Hepatocyte (in vitro differentiated cells): ENCODE results near the gene MAST4. TPM values are rescaled to one million over a fixed set of nuclear protein-coding genes. Genes with fewer than 3 reads are reported as not detected.

ENCODE experiments used
- DNase-seq: peaks from one replicate; pipeline ENCODE4 v3.0.0-alpha.2; 2016; ENCODE audit warnings: low spot score
- H2AFZ ChIP-seq: fragments of 200-600 bp; sonication (generic); 2 replicates; pipeline ENCODE4 v1.6.0; 2016; ENCODE audit warnings: antibody characterized with exemption, mild to moderate bottlenecking
- H3K27ac ChIP-seq: fragments of 200-600 bp; sonication (generic); 2 replicates; pipeline ENCODE4 v1.5.1; 2016; ENCODE audit warnings: mild to moderate bottlenecking
- H3K27me3 ChIP-seq: fragments of 200-600 bp; sonication (generic); 2 replicates; pipeline ENCODE4 v1.6.1; 2016
- H3K36me3 ChIP-seq: fragments of 200-600 bp; sonication (generic); replicated peaks from 2 replicates; pipeline ENCODE4 v1.5.1; 2016; ENCODE audit warnings: low read depth; ENCODE audit not compliant: insufficient read depth
- H3K4me1 ChIP-seq: fragments of 200-600 bp; sonication (generic); 2 replicates; pipeline ENCODE4 v1.5.1; 2016; ENCODE audit warnings: mild to moderate bottlenecking, moderate library complexity; ENCODE audit not compliant: insufficient read depth
- H3K4me2 ChIP-seq: fragments of 200-600 bp; sonication (generic); 2 replicates; pipeline ENCODE4 v1.6.0; 2016
- H3K4me3 ChIP-seq: fragments of 200-600 bp; sonication (generic); 2 replicates; pipeline ENCODE4 v1.5.1; 2016; ENCODE audit warnings: mild to moderate bottlenecking
- H3K79me2 ChIP-seq: fragments of 200-600 bp; sonication (generic); 2 replicates; pipeline ENCODE4 v1.6.0; 2017; ENCODE audit warnings: mild to moderate bottlenecking
- H3K9me2 ChIP-seq: fragments of 200-600 bp; sonication (generic); replicated peaks from 2 replicates; pipeline ENCODE4 v1.6.0; 2017; ENCODE audit warnings: mild to moderate bottlenecking; ENCODE audit not compliant: insufficient read depth
- H3K9me3 ChIP-seq: fragments of 200-600 bp; sonication (generic); 2 replicates; pipeline ENCODE4 v1.5.1; 2016; ENCODE audit warnings: low read depth, mild to moderate bottlenecking
- H4K20me1 ChIP-seq: fragments of 200-600 bp; sonication (generic); 2 replicates; pipeline ENCODE4 v1.6.0; 2016; ENCODE audit warnings: mild to moderate bottlenecking; ENCODE audit not compliant: insufficient read depth, poor library complexity, severe bottlenecking
- EZH2 ChIP-seq: fragments of 200-600 bp; sonication (generic); IDR thresholded peaks from 2 replicates; pipeline ENCODE4 v1.6.1; 2016; ENCODE audit warnings: antibody characterized with exemption, mild to moderate bottlenecking, borderline replicate concordance
- EZH2phosphoT487 ChIP-seq: fragments of 200-600 bp; sonication (generic); IDR thresholded peaks from one replicate; pipeline ENCODE4 v1.6.1; 2018; ENCODE audit warnings: antibody characterized with exemption, mild to moderate bottlenecking, low read depth, moderate library complexity; ENCODE audit not compliant: unreplicated experiment, severe bottlenecking
- WGBS: methylation state at CpG from one replicate; pipeline ENCODE4 v1.1.6; 2016; ENCODE audit warnings: low lambda C conversion rate; ENCODE audit errors: missing lambda C conversion rate; 5-methylcytosine and 5-hydroxymethylcytosine counted together
- polyA plus RNA-seq: library from polyadenylated mRNA; unstranded; fragments of >200 nt; fragmentation: Nextera tagmentation; extraction: Ambion mirVana; gene quantifications from 2 replicates; pipeline ENCODE4 v1.2.1, GENCODE V29; 2016
- total RNA-seq: library from RNA; depleted of rRNA; stranded (reverse); fragments of >200 nt; gene quantifications from 2 replicates; pipeline ENCODE4 v1.2.3, GENCODE V29; 2014
- TF ChIP-seq, protein P1 (sequence below): fragments of 200-600 bp; sonication (generic); IDR thresholded peaks from 2 replicates; pipeline ENCODE4 v1.5.1; 2016; ENCODE audit warnings: antibody characterized with exemption, mild to moderate bottlenecking; ENCODE audit not compliant: poor library complexity

MAST4 gene
- total and polyA plus RNA-seq, 2 experiments from 2014 or later: 11.7 to 13.2 TPM

DNA sequence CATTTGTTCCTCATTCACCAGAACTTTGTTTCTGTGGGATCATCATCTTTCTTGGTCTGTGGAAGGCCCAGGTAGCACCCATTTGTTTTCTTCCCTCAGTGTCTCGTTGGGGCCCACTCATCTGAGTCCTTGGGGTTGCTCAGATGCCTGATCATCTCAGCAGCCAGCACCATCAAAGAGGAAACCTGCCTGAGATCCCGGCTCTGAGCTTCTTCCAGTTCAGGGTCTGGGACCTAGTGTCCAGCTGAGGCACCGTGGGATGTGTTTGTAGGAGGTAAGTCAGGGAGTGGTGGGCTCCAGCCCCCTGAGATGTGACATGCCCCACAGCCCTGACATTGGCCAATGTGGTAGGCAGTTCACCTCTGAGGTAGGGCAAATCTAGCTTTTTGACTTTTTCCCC is 609.8 kb downstream of the MAST4 start:
- H3K27me3 ChIP-seq: no peaks in the 10 kb centered on the region
- H3K9me2 ChIP-seq: no peaks in the 10 kb centered on the region
- no peaks in the 10 kb centered on the region for H3K79me2 ChIP-seq
- no peak overlapping the region for H2AFZ ChIP-seq
- H3K4me1 ChIP-seq: peaks cover 5% of the 10 kb centered on the region
- H3K4me3 ChIP-seq: no peak overlapping the region
- H3K36me3 ChIP-seq: no peaks in the 10 kb centered on the region
- no peaks in the 10 kb centered on the region for H4K20me1 ChIP-seq
- no peak overlapping the region for H3K4me2 ChIP-seq
- no peaks in the 10 kb centered on the region for H3K9me3 ChIP-seq
- H3K27ac ChIP-seq: peak overlapping the region; percentile 73
- no peak for DNase-seq
- WGBS: 97% methylated on average over 3 of the region's 3 CpGs
- TF ChIP-seq, protein P1, sequence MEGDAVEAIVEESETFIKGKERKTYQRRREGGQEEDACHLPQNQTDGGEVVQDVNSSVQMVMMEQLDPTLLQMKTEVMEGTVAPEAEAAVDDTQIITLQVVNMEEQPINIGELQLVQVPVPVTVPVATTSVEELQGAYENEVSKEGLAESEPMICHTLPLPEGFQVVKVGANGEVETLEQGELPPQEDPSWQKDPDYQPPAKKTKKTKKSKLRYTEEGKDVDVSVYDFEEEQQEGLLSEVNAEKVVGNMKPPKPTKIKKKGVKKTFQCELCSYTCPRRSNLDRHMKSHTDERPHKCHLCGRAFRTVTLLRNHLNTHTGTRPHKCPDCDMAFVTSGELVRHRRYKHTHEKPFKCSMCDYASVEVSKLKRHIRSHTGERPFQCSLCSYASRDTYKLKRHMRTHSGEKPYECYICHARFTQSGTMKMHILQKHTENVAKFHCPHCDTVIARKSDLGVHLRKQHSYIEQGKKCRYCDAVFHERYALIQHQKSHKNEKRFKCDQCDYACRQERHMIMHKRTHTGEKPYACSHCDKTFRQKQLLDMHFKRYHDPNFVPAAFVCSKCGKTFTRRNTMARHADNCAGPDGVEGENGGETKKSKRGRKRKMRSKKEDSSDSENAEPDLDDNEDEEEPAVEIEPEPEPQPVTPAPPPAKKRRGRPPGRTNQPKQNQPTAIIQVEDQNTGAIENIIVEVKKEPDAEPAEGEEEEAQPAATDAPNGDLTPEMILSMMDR: no peak

DNA sequence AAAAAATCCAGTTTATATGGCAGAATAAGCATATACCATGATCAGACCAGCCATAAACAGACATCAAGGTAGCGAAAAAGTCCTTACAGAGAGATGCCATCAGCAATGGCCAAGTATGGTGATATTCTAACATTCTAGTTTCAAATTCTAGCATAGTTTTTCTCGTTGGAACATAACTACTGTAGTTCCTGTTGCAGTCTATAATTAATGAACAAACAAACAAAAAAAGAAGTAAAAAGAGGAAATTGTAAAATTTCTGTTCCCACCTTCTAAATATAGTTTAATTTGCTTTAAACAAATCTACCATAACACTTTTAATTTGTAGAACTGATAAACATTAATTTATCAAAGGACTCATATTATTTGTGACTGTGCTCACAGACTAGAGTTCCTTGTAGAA is 610.3 kb downstream of the MAST4 start:
- Histone ChIP-seq H3K4me3 (no peak overlapping the region), H3K79me2 (no peaks in the 10 kb centered on the region), H3K27me3 (no peaks in the 10 kb centered on the region), H3K36me3 (no peaks in the 10 kb centered on the region), H3K9me2 (no peaks in the 10 kb centered on the region), H2AFZ (no peak overlapping the region), H3K9me3 (no peaks in the 10 kb centered on the region), H3K4me2 (no peak overlapping the region), H4K20me1 (no peaks in the 10 kb centered on the region), H3K4me1 (peaks cover 5% of the 10 kb centered on the region), H3K27ac (peak overlapping the region; percentile 73)
- TF ChIP-seq, protein P1: no peak
- TF ChIP-seq EZH2 (no peak), EZH2phosphoT487 (no peak)
- no peak for DNase-seq
- 90% methylated on average over 2 of the region's 2 CpGs for WGBS

DNA sequence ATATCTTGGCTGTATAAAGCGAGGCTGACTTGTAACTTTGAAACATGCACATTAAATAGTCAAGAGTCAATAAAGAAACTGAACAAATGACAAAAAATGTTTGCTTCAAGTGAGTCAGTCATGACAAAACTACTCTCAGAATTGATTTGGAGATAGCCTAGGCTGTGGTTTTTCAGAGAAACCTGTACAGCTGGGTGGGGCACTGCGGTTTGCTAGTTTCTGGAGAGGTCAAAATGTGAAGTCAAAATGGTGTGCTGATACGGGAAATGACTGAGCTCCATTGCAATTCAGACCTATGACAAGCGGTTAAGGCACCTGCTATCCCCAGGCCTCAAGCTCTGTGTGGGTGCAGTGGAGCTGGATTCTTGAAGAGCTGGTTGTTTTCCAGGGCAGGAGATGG is 610.7 kb downstream of the MAST4 start:
- Histone ChIP-seq H2AFZ (no peak overlapping the region), H3K36me3 (no peaks in the 10 kb centered on the region), H3K9me3 (no peaks in the 10 kb centered on the region), H3K9me2 (no peaks in the 10 kb centered on the region), H3K27ac (peak overlapping the region; percentile 73), H3K4me1 (peaks cover 5% of the 10 kb centered on the region), H3K27me3 (no peaks in the 10 kb centered on the region), H4K20me1 (no peaks in the 10 kb centered on the region), H3K4me3 (no peak overlapping the region), H3K4me2 (no peak overlapping the region), H3K79me2 (no peaks in the 10 kb centered on the region)
- DNase-seq: peak; percentile 58
- 67% methylated on average over 4 of the region's 4 CpGs for WGBS
- TF ChIP-seq EZH2: no peak
- TF ChIP-seq, protein P1: no peak
- no peak for TF ChIP-seq EZH2phosphoT487

DNA sequence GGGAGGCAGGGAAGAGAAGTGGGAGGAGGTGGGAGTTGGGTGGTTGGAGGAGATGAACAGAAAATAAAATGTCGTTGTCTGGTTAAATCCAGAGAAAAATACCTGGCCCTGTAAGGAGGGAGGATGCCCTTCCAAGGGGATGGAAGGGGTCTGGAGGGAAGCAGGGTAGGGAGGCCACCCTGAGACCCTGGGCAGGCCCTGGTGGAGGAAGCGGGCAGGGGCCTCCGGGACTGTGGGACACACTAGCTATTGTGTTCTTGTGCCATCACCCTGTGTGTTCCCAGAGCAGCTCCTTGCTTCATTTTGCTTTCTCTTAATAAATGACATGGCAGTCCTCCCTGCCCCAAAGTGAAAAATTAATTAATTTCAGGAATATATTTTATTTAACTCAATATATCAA is 612.2 kb downstream of the MAST4 start:
- Histone ChIP-seq H3K9me2 (no peaks in the 10 kb centered on the region), H3K27ac (no peak overlapping the region), H3K36me3 (no peaks in the 10 kb centered on the region), H4K20me1 (no peaks in the 10 kb centered on the region), H3K4me1 (peaks cover 5% of the 10 kb centered on the region), H3K4me2 (no peak overlapping the region), H3K4me3 (no peak overlapping the region), H3K9me3 (no peaks in the 10 kb centered on the region), H2AFZ (no peak overlapping the region), H3K79me2 (no peaks in the 10 kb centered on the region), H3K27me3 (no peaks in the 10 kb centered on the region)
- 97% methylated on average over 3 of the region's 3 CpGs for WGBS
- TF ChIP-seq, protein P1: no peak
- TF ChIP-seq EZH2phosphoT487 (no peak), EZH2 (no peak)
- DNase-seq: no peak
